ENCODE measurements around the gene THAP2. TPM values are rescaled to one million over a fixed set of nuclear protein-coding genes. Genes with fewer than 3 reads are reported as not detected.

THAP2 gene
- total and polyA plus RNA-seq, 8 donors, result 0.87 to 4.3 (median 1.8) TPM; not detected in 1

DNA sequence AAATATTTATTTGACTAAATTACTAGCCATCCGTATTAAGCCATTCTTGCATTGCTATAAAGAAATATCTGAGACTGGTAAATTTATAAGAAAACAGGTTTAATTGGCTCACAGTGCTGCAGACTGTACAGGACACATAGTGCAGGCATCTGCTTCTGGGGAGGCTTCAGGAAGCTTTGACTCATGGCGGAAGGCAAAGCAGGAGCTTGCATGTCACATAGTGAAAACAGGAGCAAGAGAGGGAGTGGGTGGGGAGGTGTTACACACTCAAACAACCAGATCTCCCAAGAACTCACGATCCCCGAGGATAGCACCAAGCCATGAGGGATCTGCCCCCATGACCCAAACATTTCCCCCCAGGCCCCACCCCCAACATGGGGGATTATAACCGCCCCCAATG lies 63.9 kb downstream of the THAP2 start:
- Histone ChIP-seq H3K27ac (no peak overlapping the region), H3K4me1 (no peaks in the 10 kb centered on the region), H3K4me3 (no peak overlapping the region), H3K27me3 (no peaks in the 10 kb centered on the region), H3K9me3 (no peaks in the 10 kb centered on the region), H3K36me3 (no peaks in the 10 kb centered on the region)
- intact Hi-C loops (cut with DNase I; ENCODE audit: low total_unique reads), result no loop called here
- 52 to 83% (median 74%) methylated on average over 5 of the region's 5 CpGs for WGBS, 5 donors
- no peak for DNase-seq
- TF ChIP-seq POLR2AphosphoS5 (IDR thresholded peaks at IDR 0.05) (no peak), POLR2A (IDR thresholded peaks at IDR 0.05) (no peak), EP300 (IDR thresholded peaks at IDR 0.05) (no peak)
- TF ChIP-seq, protein P1, sequence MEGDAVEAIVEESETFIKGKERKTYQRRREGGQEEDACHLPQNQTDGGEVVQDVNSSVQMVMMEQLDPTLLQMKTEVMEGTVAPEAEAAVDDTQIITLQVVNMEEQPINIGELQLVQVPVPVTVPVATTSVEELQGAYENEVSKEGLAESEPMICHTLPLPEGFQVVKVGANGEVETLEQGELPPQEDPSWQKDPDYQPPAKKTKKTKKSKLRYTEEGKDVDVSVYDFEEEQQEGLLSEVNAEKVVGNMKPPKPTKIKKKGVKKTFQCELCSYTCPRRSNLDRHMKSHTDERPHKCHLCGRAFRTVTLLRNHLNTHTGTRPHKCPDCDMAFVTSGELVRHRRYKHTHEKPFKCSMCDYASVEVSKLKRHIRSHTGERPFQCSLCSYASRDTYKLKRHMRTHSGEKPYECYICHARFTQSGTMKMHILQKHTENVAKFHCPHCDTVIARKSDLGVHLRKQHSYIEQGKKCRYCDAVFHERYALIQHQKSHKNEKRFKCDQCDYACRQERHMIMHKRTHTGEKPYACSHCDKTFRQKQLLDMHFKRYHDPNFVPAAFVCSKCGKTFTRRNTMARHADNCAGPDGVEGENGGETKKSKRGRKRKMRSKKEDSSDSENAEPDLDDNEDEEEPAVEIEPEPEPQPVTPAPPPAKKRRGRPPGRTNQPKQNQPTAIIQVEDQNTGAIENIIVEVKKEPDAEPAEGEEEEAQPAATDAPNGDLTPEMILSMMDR (IDR thresholded peaks at IDR 0.05), result no peak

Small RNA genes within 50 kb of the gene (small RNA-seq; reads per million reads assigned to genes)
- 0 reads per million in 4 donors for gene RF00560

Other genes starting within 250 kb of the THAP2 start
- gene LGR5, start 224.5 kb upstream of the THAP2 start, total RNA-seq, result 10 to 100 TPM in 1 of 5 donors, 1 to 10 TPM in 1, under 1 TPM in 1, not detected in 2; 0.58 to 16.0 (median 6.1) TPM
- 1 to 10 TPM in 1 of 3 donors, under 1 TPM in 1, not detected in 1; 0.06 to 1.2 TPM for gene LGR5, start 224.5 kb upstream of the THAP2 start, polyA plus RNA-seq
- gene ZFC3H1, start 453 bp upstream of the THAP2 start, total RNA-seq, result 100 to 1,000 TPM; 110 to 574 (median 155) TPM
- 10 to 100 TPM in 1 of 3 donors, 1 to 10 TPM in 2; 4.9 to 24.3 (median 6.2) TPM for gene ZFC3H1, start 453 bp upstream of the THAP2 start, polyA plus RNA-seq
- gene TMEM19, start 21.8 kb downstream of the THAP2 start, total RNA-seq, result 10 to 100 TPM in 3 of 5 donors, 1 to 10 TPM in 2; 7.6 to 80.5 (median 11.6) TPM
- gene TMEM19, start 21.8 kb downstream of the THAP2 start, polyA plus RNA-seq, result 10 to 100 TPM in 2 of 3 donors, 1 to 10 TPM in 1; 8.5 to 11.8 (median 10.7) TPM
- 10 to 100 TPM in 1 of 5 donors, 1 to 10 TPM in 4; 3.2 to 35.1 (median 6.4) TPM for gene RAB21, start 90.6 kb downstream of the THAP2 start, total RNA-seq
- 10 to 100 TPM in 2 of 3 donors, 1 to 10 TPM in 1; 7.4 to 17.1 (median 16.9) TPM for gene RAB21, start 90.6 kb downstream of the THAP2 start, polyA plus RNA-seq
- 10 to 100 TPM in 4 of 5 donors, 1 to 10 TPM in 1; 4.6 to 81.5 (median 37.5) TPM for gene TBC1D15, start 175.5 kb downstream of the THAP2 start, total RNA-seq
- 10 to 100 TPM; 16.5 to 22.1 (median 21.5) TPM for gene TBC1D15, start 175.5 kb downstream of the THAP2 start, polyA plus RNA-seq